ENCODE data around the gene PAM16. TPM values are rescaled to one million over a fixed set of nuclear protein-coding genes. Genes with fewer than 3 reads are reported as not detected.

Gene PAM16
- total and polyA plus RNA-seq, 8 donors: 4.7 to 218 (median 52.1) TPM

GRCh38 chr16:4328782-4329775 lies 22.0 kb downstream of the PAM16 start:
- intact Hi-C loops (cut with DNase I; ENCODE audit: low total_unique reads): loop anchor here (5.0 kb wide), 1 partner anchor 127 kb away; no protein-coding TSS in a partner anchor
- Histone ChIP-seq H3K4me1 (peaks cover 46 to 64% (median 57%) of the 10 kb centered on the region in 4 donors), H3K27ac (peak overlapping the region; percentile 57 to 87 (median 79)), H3K36me3 (peaks cover 0 to 19% (median 9%) of the 10 kb centered on the region in 4 donors), H3K27me3 (peaks cover 0 to 8% (median 0%) of the 10 kb centered on the region in 3 donors), H3K4me3 (peak overlapping the region in 2 of 4 donors; percentile 48 to 53), H3K9me3 (no peaks in the 10 kb centered on the region)
- 41 to 53% (median 46%) methylated on average over 16 to 17 of the region's 17 CpGs for WGBS, 5 donors
- TF ChIP-seq POLR2AphosphoS5 (IDR thresholded peaks at IDR 0.05) (peak in 2 of 3 donors; percentile 11 to 21), POLR2A (IDR thresholded peaks at IDR 0.05) (no peak)
- DNase-seq: peak in 1 of 2 donors; percentile 49

- DNase-seq: peak; percentile 83 to 95
- Histone ChIP-seq H3K4me3 (peak overlapping the region; percentile 48 to 53 (median 50)), H3K27me3 (peaks cover 0 to 8% (median 0%) of the 10 kb centered on the region in 3 donors), H3K9me3 (no peaks in the 10 kb centered on the region), H3K27ac (peak overlapping the region; percentile 53 to 87 (median 79)), H3K4me1 (peaks cover 54 to 73% (median 66%) of the 10 kb centered on the region in 4 donors), H3K36me3 (peaks cover 0 to 13% (median 6%) of the 10 kb centered on the region in 4 donors)
- WGBS, 5 donors: 6 to 17% (median 13%) methylated on average over 10 to 30 of the region's 30 CpGs
- intact Hi-C loops (cut with DNase I; ENCODE audit: low total_unique reads): loop anchor here (5.0 kb wide), 1 partner anchor 126 kb away; no protein-coding TSS in a partner anchor
- no peak for TF ChIP-seq POLR2A (IDR thresholded peaks at IDR 0.05)
- TF ChIP-seq POLR2AphosphoS5 (IDR thresholded peaks at IDR 0.05): peak in 2 of 3 donors; percentile 15 to 51
- peak in 5 of 7 experiments; percentile 26 to 57 (median 38) for TF ChIP-seq CTCF (IDR thresholded peaks at IDR 0.05)
Observed at GRCh38 chr16:4328046-4328781, 22.9 kb downstream of the PAM16 start.

GRCh38 chr16:4327386-4328045 lies 23.6 kb downstream of the PAM16 start:
- peaks cover 0 to 8% (median 0%) of the 10 kb centered on the region in 3 donors for H3K27me3 ChIP-seq
- H3K9me3 ChIP-seq: no peaks in the 10 kb centered on the region
- H3K4me3 ChIP-seq: peak overlapping the region; percentile 48 to 53 (median 50)
- intact Hi-C loops (cut with DNase I; ENCODE audit: low total_unique reads): loop anchor here (5.0 kb wide), 1 partner anchor 125 kb away; no protein-coding TSS in a partner anchor
- DNase-seq: peak in 1 of 2 donors; percentile 65
- peaks cover 60 to 80% (median 72%) of the 10 kb centered on the region in 4 donors for H3K4me1 ChIP-seq
- peak overlapping the region; percentile 53 to 87 (median 79) for H3K27ac ChIP-seq
- no peak for TF ChIP-seq EP300 (IDR thresholded peaks at IDR 0.05)
- no peak for TF ChIP-seq POLR2AphosphoS5 (IDR thresholded peaks at IDR 0.05)
- TF ChIP-seq POLR2A (IDR thresholded peaks at IDR 0.05): no peak
- no peak for TF ChIP-seq CTCF (IDR thresholded peaks at IDR 0.05)
- peaks cover 0 to 6% (median 3%) of the 10 kb centered on the region in 4 donors for H3K36me3 ChIP-seq
- WGBS, 5 donors: 0 to 8% (median 2%) methylated on average over 1 to 56 of the region's 57 CpGs

GRCh38 chr16:4325253-4325758 lies 25.8 kb downstream of the PAM16 start:
- no peaks in the 10 kb centered on the region for H3K36me3 ChIP-seq
- intact Hi-C loops (cut with DNase I; ENCODE audit: low total_unique reads): loop anchor here (5.0 kb wide), 1 partner anchor 123 kb away; no protein-coding TSS in a partner anchor
- peaks cover 0 to 8% (median 0%) of the 10 kb centered on the region in 3 donors for H3K27me3 ChIP-seq
- peak overlapping the region in 4 of 5 donors; percentile 83 to 89 (median 83) for H3K27ac ChIP-seq
- H3K4me1 ChIP-seq: peaks cover 69 to 98% (median 85%) of the 10 kb centered on the region in 4 donors
- no peak for TF ChIP-seq CTCF (IDR thresholded peaks at IDR 0.05)
- no peak for TF ChIP-seq EP300 (IDR thresholded peaks at IDR 0.05)
- no peak for TF ChIP-seq POLR2A (IDR thresholded peaks at IDR 0.05)
- TF ChIP-seq POLR2AphosphoS5 (IDR thresholded peaks at IDR 0.05): no peak
- peak in 1 of 2 donors; percentile 12 for DNase-seq
- 72 to 84% (median 81%) methylated on average over 5 to 6 of the region's 6 CpGs for WGBS, 5 donors
- H3K9me3 ChIP-seq: no peaks in the 10 kb centered on the region
- H3K4me3 ChIP-seq: no peak overlapping the region
